Stimulated activated memory B cell treated with anti-CD40 and anti-IgM and Interleukin-4, amounts not matched to agents 10 μg/mL and 1 μg/mL and 100 μg/mL, for 72 hours (primary cell): ENCODE results near the gene DEFB124.

Experiments used
- ATAC-seq: fragments of 150-1000 bp; cut with Tn5 transposase; 2 replicates; pipeline ENCODE4 v1.10.0; 2021
- H3K27ac Mint-ChIP-seq: one replicate; pipeline ENCODE4 v1.8.0; 2022; ENCODE audit warnings: mild to moderate bottlenecking, mixed read lengths
- H3K27me3 Mint-ChIP-seq: one replicate; pipeline ENCODE4 v1.8.0; 2022; ENCODE audit warnings: mixed read lengths
- H3K36me3 Mint-ChIP-seq: one replicate; pipeline ENCODE4 v1.8.0; 2022; ENCODE audit warnings: mixed read lengths
- H3K4me1 Mint-ChIP-seq: one replicate; pipeline ENCODE4 v1.8.0; 2022; ENCODE audit warnings: mixed read lengths
- H3K4me3 Mint-ChIP-seq: one replicate; pipeline ENCODE4 v1.8.0; 2022; ENCODE audit warnings: mild to moderate bottlenecking, moderate library complexity, mixed read lengths
- H3K9me3 Mint-ChIP-seq: one replicate; pipeline ENCODE4 v1.8.0; 2022; ENCODE audit warnings: mixed read lengths

Gene DEFB124

GRCh38 chr20:31500527-31500926 is 25.6 kb upstream of the DEFB124 start:
- no peaks in the 10 kb centered on the region for H3K9me3 Mint-ChIP-seq
- H3K4me1 Mint-ChIP-seq: no peaks in the 10 kb centered on the region
- no peak for ATAC-seq
- peaks cover 50% of the 10 kb centered on the region for H3K27me3 Mint-ChIP-seq
- H3K36me3 Mint-ChIP-seq: no peaks in the 10 kb centered on the region
- H3K4me3 Mint-ChIP-seq: no peak overlapping the region
- no peak overlapping the region for H3K27ac Mint-ChIP-seq

- no peaks in the 10 kb centered on the region for H3K36me3 Mint-ChIP-seq
Measured at GRCh38 chr20:31497838-31498540, 23.1 kb upstream of the DEFB124 start.

GRCh38 chr20:31496761-31497295 is 21.9 kb upstream of the DEFB124 start:
- H3K36me3 Mint-ChIP-seq: no peaks in the 10 kb centered on the region
- no peaks in the 10 kb centered on the region for H3K9me3 Mint-ChIP-seq
- H3K27me3 Mint-ChIP-seq: peaks cover 39% of the 10 kb centered on the region
- no peaks in the 10 kb centered on the region for H3K4me1 Mint-ChIP-seq
- no peak overlapping the region for H3K27ac Mint-ChIP-seq
- ATAC-seq: no peak
- no peak overlapping the region for H3K4me3 Mint-ChIP-seq

More at GRCh38 chr20:31497838-31498540, 23.1 kb upstream of the DEFB124 start:
- no peak overlapping the region for H3K4me3 Mint-ChIP-seq
- H3K9me3 Mint-ChIP-seq: no peaks in the 10 kb centered on the region
- peaks cover 39% of the 10 kb centered on the region for H3K27me3 Mint-ChIP-seq
- no peak for ATAC-seq
- no peak overlapping the region for H3K27ac Mint-ChIP-seq
- H3K4me1 Mint-ChIP-seq: no peaks in the 10 kb centered on the region

GRCh38 chr20:31494131-31494530 is 19.2 kb upstream of the DEFB124 start:
- H3K27me3 Mint-ChIP-seq: peaks cover 35% of the 10 kb centered on the region
- no peaks in the 10 kb centered on the region for H3K9me3 Mint-ChIP-seq
- H3K36me3 Mint-ChIP-seq: no peaks in the 10 kb centered on the region
- no peak overlapping the region for H3K27ac Mint-ChIP-seq
- no peak overlapping the region for H3K4me3 Mint-ChIP-seq
- ATAC-seq: no peak
- no peaks in the 10 kb centered on the region for H3K4me1 Mint-ChIP-seq

- Mint-ChIP-seq H3K36me3 (no peaks in the 10 kb centered on the region), H3K9me3 (no peaks in the 10 kb centered on the region), H3K27me3 (peaks cover 20% of the 10 kb centered on the region), H3K4me3 (no peak overlapping the region), H3K4me1 (no peaks in the 10 kb centered on the region), H3K27ac (no peak overlapping the region)
- no peak for ATAC-seq
Measured at GRCh38 chr20:31490752-31491151, 15.8 kb upstream of the DEFB124 start.

- no peak for ATAC-seq
- peaks cover 25% of the 10 kb centered on the region for H3K27me3 Mint-ChIP-seq
- no peak overlapping the region for H3K4me3 Mint-ChIP-seq
- H3K36me3 Mint-ChIP-seq: no peaks in the 10 kb centered on the region
- H3K4me1 Mint-ChIP-seq: no peaks in the 10 kb centered on the region
- H3K27ac Mint-ChIP-seq: no peak overlapping the region
- no peaks in the 10 kb centered on the region for H3K9me3 Mint-ChIP-seq
Measured at GRCh38 chr20:31489152-31489551, 14.2 kb upstream of the DEFB124 start.

GRCh38 chr20:31488115-31488514 is 13.2 kb upstream of the DEFB124 start:
- Mint-ChIP-seq H3K36me3 (no peaks in the 10 kb centered on the region), H3K4me3 (no peak overlapping the region), H3K9me3 (no peaks in the 10 kb centered on the region), H3K27ac (no peak overlapping the region), H3K4me1 (no peaks in the 10 kb centered on the region), H3K27me3 (peaks cover 32% of the 10 kb centered on the region)
- ATAC-seq: no peak

GRCh38 chr20:31485450-31486339 is 10.8 kb upstream of the DEFB124 start:
- no peaks in the 10 kb centered on the region for H3K36me3 Mint-ChIP-seq
- no peak for ATAC-seq
- H3K27ac Mint-ChIP-seq: no peak overlapping the region
- H3K27me3 Mint-ChIP-seq: peaks cover 54% of the 10 kb centered on the region
- no peak overlapping the region for H3K4me3 Mint-ChIP-seq
- no peaks in the 10 kb centered on the region for H3K9me3 Mint-ChIP-seq
- no peaks in the 10 kb centered on the region for H3K4me1 Mint-ChIP-seq

- no peak overlapping the region for H3K4me3 Mint-ChIP-seq
- no peaks in the 10 kb centered on the region for H3K4me1 Mint-ChIP-seq
- H3K36me3 Mint-ChIP-seq: no peaks in the 10 kb centered on the region
- H3K27ac Mint-ChIP-seq: no peak overlapping the region
- peaks cover 54% of the 10 kb centered on the region for H3K27me3 Mint-ChIP-seq
- no peak for ATAC-seq
- no peaks in the 10 kb centered on the region for H3K9me3 Mint-ChIP-seq
Measured at GRCh38 chr20:31484001-31484400, 9.1 kb upstream of the DEFB124 start.

- Mint-ChIP-seq H3K27me3 (peaks cover 53% of the 10 kb centered on the region), H3K4me3 (no peak overlapping the region), H3K27ac (no peak overlapping the region), H3K36me3 (no peaks in the 10 kb centered on the region), H3K4me1 (peaks cover 32% of the 10 kb centered on the region), H3K9me3 (no peaks in the 10 kb centered on the region)
- no peak for ATAC-seq
Measured at GRCh38 chr20:31476643-31477215, 1.8 kb upstream of the DEFB124 start.

- Mint-ChIP-seq H3K27ac (no peak overlapping the region), H3K9me3 (no peaks in the 10 kb centered on the region), H3K36me3 (no peaks in the 10 kb centered on the region), H3K4me1 (peaks cover 32% of the 10 kb centered on the region), H3K27me3 (peaks cover 48% of the 10 kb centered on the region), H3K4me3 (no peak overlapping the region)
- no peak for ATAC-seq
Measured at GRCh38 chr20:31476294-31476585, 1.3 kb upstream of the DEFB124 start.

- ATAC-seq: no peak
- no peak overlapping the region for H3K4me3 Mint-ChIP-seq
- H3K27me3 Mint-ChIP-seq: peaks cover 44% of the 10 kb centered on the region
- no peaks in the 10 kb centered on the region for H3K9me3 Mint-ChIP-seq
- H3K27ac Mint-ChIP-seq: no peak overlapping the region
- H3K36me3 Mint-ChIP-seq: no peaks in the 10 kb centered on the region
- peaks cover 32% of the 10 kb centered on the region for H3K4me1 Mint-ChIP-seq
Measured at GRCh38 chr20:31475472-31476293, 756 bp upstream of the DEFB124 start.

GRCh38 chr20:31474097-31474436 is 860 bp downstream of the DEFB124 start:
- Mint-ChIP-seq H3K4me3 (no peak overlapping the region), H3K36me3 (no peaks in the 10 kb centered on the region), H3K4me1 (peaks cover 32% of the 10 kb centered on the region), H3K27me3 (peaks cover 44% of the 10 kb centered on the region), H3K9me3 (no peaks in the 10 kb centered on the region), H3K27ac (peak overlapping the region; percentile 66)
- peak; percentile 77 for ATAC-seq

GRCh38 chr20:31473331-31474096 is 1.4 kb downstream of the DEFB124 start:
- Mint-ChIP-seq H3K27me3 (peaks cover 43% of the 10 kb centered on the region), H3K9me3 (no peaks in the 10 kb centered on the region), H3K4me1 (peaks cover 32% of the 10 kb centered on the region), H3K4me3 (no peak overlapping the region), H3K27ac (peak overlapping the region; percentile 66), H3K36me3 (no peaks in the 10 kb centered on the region)
- ATAC-seq: no peak
